Panc1 (cell line): Measurements from ENCODE around the gene NPC1L1. TPM values are rescaled to one million over a fixed set of nuclear protein-coding genes. Genes with fewer than 3 reads are reported as not detected.

Source experiments
- ATAC-seq: fragments of 200-7000 bp; cut with Tn5 transposase; 2 replicates; pipeline ENCODE4 v1.9.1; 2020; ENCODE audit warnings: mild to moderate bottlenecking, moderate library complexity
- Bru-seq: library from RNA; stranded (reverse); fragments of 400-500 nt; gene quantifications from one replicate; lab custom pipeline; 2021; lab: Mats Ljungman, UMichigan
- BruChase-seq, 2 experiments: library from RNA; stranded (reverse); fragments of 400-500 nt; gene quantifications; one replicate each; lab custom pipeline; 2021; lab: Mats Ljungman, UMichigan
- BruUV-seq: library from RNA; stranded (reverse); fragments of 400-500 nt; replicated peaks from 2 replicates; lab custom pipeline; 2021; lab: Mats Ljungman, UMichigan
- CTCF ChIA-PET: fragments of 300-600 bp; sonication (Branson Sonifier 250); formaldehyde crosslinking; loops from one replicate; lab custom pipeline; 2022; ENCODE audit warnings: antibody characterized with exemption; lab: Charles Lee
- POLR2A ChIA-PET: fragments of 300-600 bp; sonication (Branson Sonifier 250); formaldehyde crosslinking; loops from one replicate; lab custom pipeline; 2022; ENCODE audit warnings: antibody characterized with exemption; lab: Charles Lee
- DNase-seq: peaks from one replicate; pipeline ENCODE4 v3.0.0-alpha.2; 2010; ENCODE audit warnings: low read depth, low spot score
- H3K27ac ChIP-seq: 2 replicates; pipeline ENCODE4 v1.5.1; 2011; ENCODE audit warnings: mild to moderate bottlenecking, low read length, inconsistent platforms
- H3K27me3 ChIP-seq: fragments of 200-500 bp; sonication (Bioruptor generic); 2 replicates; pipeline ENCODE4 v1.6.0; 2014; ENCODE audit warnings: low read length, inconsistent platforms; ENCODE audit not compliant: control insufficient read depth, insufficient read depth
- H3K36me3 ChIP-seq: fragments of 200-500 bp; sonication (Bioruptor generic); 2 replicates; pipeline ENCODE4 v1.5.1; 2014; ENCODE audit warnings: inconsistent platforms, mild to moderate bottlenecking, low read length, moderate library complexity; ENCODE audit not compliant: control insufficient read depth, insufficient read depth
- H3K4me1 ChIP-seq: 2 replicates; pipeline ENCODE4 v1.5.1; 2011; ENCODE audit warnings: inconsistent platforms, mild to moderate bottlenecking, low read length, moderate library complexity; ENCODE audit not compliant: control insufficient read depth, insufficient read depth
- H3K4me3 ChIP-seq, 2 experiments: 2 replicates each; pipeline ENCODE4 v1.5.1; 2011 to 2012; ENCODE audit warnings: low read depth in 2 of 2, low read length in 2 of 2, mild to moderate bottlenecking in 2 of 2, inconsistent platforms in 1 of 2, moderate library complexity in 1 of 2
- H3K9me3 ChIP-seq: fragments of 200-500 bp; sonication (Bioruptor generic); 2 replicates; pipeline ENCODE4 v1.5.1; 2014; ENCODE audit warnings: low read depth, mild to moderate bottlenecking, inconsistent platforms, low read length, moderate library complexity; ENCODE audit not compliant: control insufficient read depth, insufficient read depth
- CTCF ChIP-seq: fragments of 450-650 bp; IDR thresholded peaks from 2 replicates; pipeline ENCODE4 v1.5.1; 2017; ENCODE audit warnings: mild to moderate bottlenecking
- POLR2AphosphoS5 ChIP-seq: IDR thresholded peaks from 2 replicates; pipeline ENCODE4 v1.6.1; 2012; ENCODE audit warnings: mild to moderate bottlenecking, low read depth, low read length, moderate library complexity
- SIN3A ChIP-seq: IDR thresholded peaks from 2 replicates; pipeline ENCODE4 v1.6.1; 2012; ENCODE audit warnings: low read depth, mild to moderate bottlenecking, low read length, moderate library complexity, borderline replicate concordance; ENCODE audit not compliant: insufficient read depth
- TCF7L2 ChIP-seq: IDR thresholded peaks from 2 replicates; pipeline ENCODE4 v1.6.1; 2011; ENCODE audit warnings: mild to moderate bottlenecking, low read depth, low read length, inconsistent platforms
- in situ Hi-C: cut with HindIII; loops from 2 replicates; pipeline ENCODE4 v1.10.0; 2016; ENCODE audit warnings: low sequenced_read_pairs, low pct_unique_long_range_greater_than_20kb
- intact Hi-C: fragments of 100-400 bp; cut with micrococcal nuclease; formaldehyde crosslinking; loops from one replicate; pipeline ENCODE4 v1.10.0; 2022; ENCODE audit not compliant: unreplicated experiment
- long read RNA-seq: library from polyadenylated mRNA; unstranded; transcript quantifications from one replicate; pipeline ENCODE4 v2.0.0, GENCODE V29; 2021; ENCODE audit not compliant: unreplicated experiment
- polyA plus RNA-seq: library from polyadenylated mRNA; unstranded; fragments of >200 nt; gene quantifications from one replicate; pipeline ENCODE4 v1.2.1, GENCODE V29; 2012; ENCODE audit warnings: missing spikeins; ENCODE audit not compliant: insufficient read length
- total RNA-seq: library from RNA; stranded (reverse); gene quantifications from one replicate; pipeline ENCODE4 v1.2.1, GENCODE V29; 2021; ENCODE audit not compliant: unreplicated experiment
- TF ChIP-seq, protein P1 (sequence below), 2 experiments: IDR thresholded peaks; 2 replicates each; pipeline ENCODE4 v1.6.1; 2011 to 2012; ENCODE audit warnings: low read depth in 2 of 2, control low read depth in 1 of 2, low read length in 1 of 2, mild to moderate bottlenecking in 1 of 2, moderate library complexity in 1 of 2; ENCODE audit not compliant: insufficient read depth in 1 of 2

NPC1L1 gene
- not detected for total RNA-seq
- 0.11 TPM for polyA plus RNA-seq
- Bru-seq, nascent RNA: percentile 15 among the genes with signal in this experiment
- BruChase-seq, experiment 1, labeled RNA remaining after a 2-hour chase: percentile 20 among the genes with signal in this experiment
- BruChase-seq, experiment 2, labeled RNA remaining after a 6-hour chase: percentile 25 among the genes with signal in this experiment
- long read RNA-seq, partial matches to known transcripts: 1 of 1 reads
- long read RNA-seq, other reads (novel, unspliced or antisense): 0 of 1 reads

- POLR2A ChIA-PET: no interaction called here
Observed at GRCh38 chr7:44541028-44541869, at the start of gene NPC1L1. Gene NPC1L1 (minus strand): TSS chr7:44541330. CDS start chr7:44541259, 71 bp downstream.

GRCh38 chr7:44590910-44591309 is 49.8 kb upstream of the NPC1L1 start:
- Histone ChIP-seq H3K36me3 (no peaks in the 10 kb centered on the region), H3K9me3 (no peaks in the 10 kb centered on the region), H3K27me3 (no peaks in the 10 kb centered on the region), H3K27ac (no peak overlapping the region), H3K4me3 (no peak overlapping the region), H3K4me1 (peaks cover 3% of the 10 kb centered on the region; the same call in 1 of the 2 replicates)
- BruUV-seq: no TSS peak
- DNase-seq (no peak), ATAC-seq (no peak)
- TF ChIP-seq SIN3A (no peak), TCF7L2 (no peak), CTCF (no peak), POLR2AphosphoS5 (no peak)
- TF ChIP-seq, protein P1, sequence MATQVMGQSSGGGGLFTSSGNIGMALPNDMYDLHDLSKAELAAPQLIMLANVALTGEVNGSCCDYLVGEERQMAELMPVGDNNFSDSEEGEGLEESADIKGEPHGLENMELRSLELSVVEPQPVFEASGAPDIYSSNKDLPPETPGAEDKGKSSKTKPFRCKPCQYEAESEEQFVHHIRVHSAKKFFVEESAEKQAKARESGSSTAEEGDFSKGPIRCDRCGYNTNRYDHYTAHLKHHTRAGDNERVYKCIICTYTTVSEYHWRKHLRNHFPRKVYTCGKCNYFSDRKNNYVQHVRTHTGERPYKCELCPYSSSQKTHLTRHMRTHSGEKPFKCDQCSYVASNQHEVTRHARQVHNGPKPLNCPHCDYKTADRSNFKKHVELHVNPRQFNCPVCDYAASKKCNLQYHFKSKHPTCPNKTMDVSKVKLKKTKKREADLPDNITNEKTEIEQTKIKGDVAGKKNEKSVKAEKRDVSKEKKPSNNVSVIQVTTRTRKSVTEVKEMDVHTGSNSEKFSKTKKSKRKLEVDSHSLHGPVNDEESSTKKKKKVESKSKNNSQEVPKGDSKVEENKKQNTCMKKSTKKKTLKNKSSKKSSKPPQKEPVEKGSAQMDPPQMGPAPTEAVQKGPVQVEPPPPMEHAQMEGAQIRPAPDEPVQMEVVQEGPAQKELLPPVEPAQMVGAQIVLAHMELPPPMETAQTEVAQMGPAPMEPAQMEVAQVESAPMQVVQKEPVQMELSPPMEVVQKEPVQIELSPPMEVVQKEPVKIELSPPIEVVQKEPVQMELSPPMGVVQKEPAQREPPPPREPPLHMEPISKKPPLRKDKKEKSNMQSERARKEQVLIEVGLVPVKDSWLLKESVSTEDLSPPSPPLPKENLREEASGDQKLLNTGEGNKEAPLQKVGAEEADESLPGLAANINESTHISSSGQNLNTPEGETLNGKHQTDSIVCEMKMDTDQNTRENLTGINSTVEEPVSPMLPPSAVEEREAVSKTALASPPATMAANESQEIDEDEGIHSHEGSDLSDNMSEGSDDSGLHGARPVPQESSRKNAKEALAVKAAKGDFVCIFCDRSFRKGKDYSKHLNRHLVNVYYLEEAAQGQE (IDR thresholded peaks at IDR 0.05; ENCODE audit: insufficient read depth in 1 of 2, low read depth in 2 of 2, low read length in 1 of 2): no peak
- ChIA-PET CTCF (interaction anchor here (0.5 to 0.7 kb wide), 2 partner anchors 60 to 409 kb away, joined by 4 to 9 read pairs; no protein-coding TSS in a partner anchor), POLR2A (interaction anchor here (0.5 to 0.6 kb wide), 2 partner anchors 30 to 233 kb away, joined by 4 to 5 read pairs; no protein-coding TSS in a partner anchor)
- intact Hi-C loops: no loop called here
- in situ Hi-C loops: no loop called here

More at GRCh38 chr7:44541028-44541869, at the start of gene NPC1L1:
- CTCF ChIA-PET: no interaction called here
- no peaks in the 10 kb centered on the region for H3K9me3 ChIP-seq
- intact Hi-C loops: no loop called here
- no peaks in the 10 kb centered on the region for H3K36me3 ChIP-seq
- in situ Hi-C loops: no loop called here
- BruUV-seq: no TSS peak
- H3K4me3 ChIP-seq: no peak within 1 kb of the TSS
- no peaks in the 10 kb centered on the region for H3K27me3 ChIP-seq
- ATAC-seq (no peak), DNase-seq (no peak)
- no peak within 1 kb of the TSS for H3K27ac ChIP-seq
- H3K4me1 ChIP-seq: no peaks in the 10 kb centered on the region
- no peak for TF ChIP-seq POLR2AphosphoS5
- TF ChIP-seq, protein P1 (IDR thresholded peaks at IDR 0.05; ENCODE audit: insufficient read depth in 1 of 2, low read depth in 2 of 2, low read length in 1 of 2): no peak
- no peak for TF ChIP-seq CTCF
- TF ChIP-seq TCF7L2: no peak
- TF ChIP-seq SIN3A: no peak
